ENCODE results near the gene SEMA5B. TPM values are rescaled to one million over a fixed set of nuclear protein-coding genes. Genes with fewer than 3 reads are reported as not detected.

The SEMA5B gene
- total RNA-seq, 1 donor from 2014 or later: 4.2 TPM

DNA sequence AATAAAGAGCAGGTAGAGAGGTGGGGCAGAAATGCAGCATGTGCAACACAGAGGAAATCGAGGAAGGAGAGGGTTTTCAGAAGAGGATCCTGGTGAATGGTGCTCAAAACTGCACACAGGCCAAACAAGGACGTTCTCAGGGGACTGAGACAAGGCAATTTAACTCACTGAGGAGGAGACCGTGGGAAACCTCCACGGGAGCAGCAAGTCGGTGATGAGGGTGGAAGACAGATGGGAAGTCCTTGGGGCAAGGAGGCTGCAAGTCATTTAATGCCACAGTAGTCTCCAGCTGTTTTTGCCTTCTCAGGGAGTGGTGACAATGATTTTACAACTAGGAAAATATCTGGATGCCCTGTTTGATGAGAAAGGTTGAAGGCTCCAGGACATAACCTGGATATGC, 27.8 kb upstream of the SEMA5B start:
- Mint-ChIP-seq H3K4me1 (ENCODE audit: low read depth) (peaks cover 9% of the 10 kb centered on the region), H3K9me3 (ENCODE audit: low read depth) (no peaks in the 10 kb centered on the region), H3K27ac (no peak overlapping the region), H3K27me3 (peaks cover 18% of the 10 kb centered on the region), H3K4me3 (ENCODE audit: low read depth) (no peak overlapping the region), H3K36me3 (ENCODE audit: insufficient read depth) (no peaks in the 10 kb centered on the region)
- TF ChIP-seq CTCF (IDR thresholded peaks at IDR 0.05; ENCODE audit: unreplicated experiment): no peak
- DNase-seq (ENCODE audit: low spot score, unreplicated experiment): no peak

DNA sequence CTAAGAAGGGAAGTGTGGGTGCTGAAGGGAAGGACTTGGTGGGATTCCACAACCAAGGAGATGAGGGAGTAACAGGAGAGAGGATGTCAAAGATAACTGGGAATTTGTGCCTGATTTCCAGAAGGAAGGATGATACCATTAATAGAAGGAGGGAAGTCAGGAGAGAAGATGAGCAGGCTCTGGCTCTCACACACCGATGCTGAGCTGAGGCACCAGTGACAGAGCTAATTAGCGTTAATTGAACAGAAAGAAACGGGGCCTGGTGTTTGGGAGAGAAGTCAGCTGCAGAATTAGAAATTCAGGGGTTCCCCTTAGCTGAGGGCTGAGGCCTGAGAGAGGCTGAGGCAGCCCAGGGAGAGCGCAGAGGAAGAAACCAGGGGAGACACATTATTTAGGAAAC, 27.4 kb upstream of the SEMA5B start:
- no peak overlapping the region for H3K27ac Mint-ChIP-seq
- no peaks in the 10 kb centered on the region for H3K9me3 Mint-ChIP-seq (ENCODE audit: low read depth)
- H3K36me3 Mint-ChIP-seq (ENCODE audit: insufficient read depth): no peaks in the 10 kb centered on the region
- H3K4me1 Mint-ChIP-seq (ENCODE audit: low read depth): peaks cover 9% of the 10 kb centered on the region
- DNase-seq (ENCODE audit: low spot score, unreplicated experiment): no peak
- TF ChIP-seq CTCF (IDR thresholded peaks at IDR 0.05; ENCODE audit: unreplicated experiment): no peak
- H3K27me3 Mint-ChIP-seq: peaks cover 18% of the 10 kb centered on the region
- H3K4me3 Mint-ChIP-seq (ENCODE audit: low read depth): no peak overlapping the region

DNA sequence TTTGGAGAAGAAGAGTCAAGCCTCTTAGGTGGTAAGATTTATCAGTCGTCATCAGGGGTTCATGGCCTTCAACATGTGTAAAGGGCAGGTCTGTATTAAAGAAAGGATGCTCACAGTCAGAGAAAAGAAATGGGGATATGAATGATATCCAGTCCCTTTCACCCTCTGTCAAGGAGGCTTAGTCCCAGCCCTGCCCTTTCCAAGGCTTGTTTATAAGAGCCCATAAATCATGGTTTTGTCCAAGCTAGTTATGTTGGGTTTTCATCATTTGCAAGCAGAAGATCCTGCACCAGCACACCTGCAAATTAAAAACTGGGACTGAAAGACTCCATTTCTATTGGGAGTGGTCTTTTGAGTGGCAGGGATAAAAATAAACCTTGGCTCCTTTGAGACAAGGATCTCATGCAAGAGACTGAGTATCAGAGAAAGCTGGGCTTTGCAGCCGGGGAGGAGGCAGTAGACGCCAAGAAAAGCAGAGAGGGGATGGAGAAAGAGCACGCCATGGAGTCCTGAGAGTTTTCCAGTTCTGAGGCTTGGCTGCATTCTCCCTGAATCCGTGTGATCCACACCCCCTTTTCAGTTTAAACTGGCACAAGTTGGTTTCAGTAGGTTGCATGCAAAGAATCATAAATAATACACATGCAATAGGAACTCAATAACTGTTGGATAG, 26.7 kb upstream of the SEMA5B start:
- peaks cover 9% of the 10 kb centered on the region for H3K4me1 Mint-ChIP-seq (ENCODE audit: low read depth)
- peaks cover 18% of the 10 kb centered on the region for H3K27me3 Mint-ChIP-seq
- H3K4me3 Mint-ChIP-seq (ENCODE audit: low read depth): no peak overlapping the region
- H3K36me3 Mint-ChIP-seq (ENCODE audit: insufficient read depth): no peaks in the 10 kb centered on the region
- H3K27ac Mint-ChIP-seq: no peak overlapping the region
- H3K9me3 Mint-ChIP-seq (ENCODE audit: low read depth): no peaks in the 10 kb centered on the region
- DNase-seq (ENCODE audit: low spot score, unreplicated experiment): no peak
- no peak for TF ChIP-seq CTCF (IDR thresholded peaks at IDR 0.05; ENCODE audit: unreplicated experiment)

DNA sequence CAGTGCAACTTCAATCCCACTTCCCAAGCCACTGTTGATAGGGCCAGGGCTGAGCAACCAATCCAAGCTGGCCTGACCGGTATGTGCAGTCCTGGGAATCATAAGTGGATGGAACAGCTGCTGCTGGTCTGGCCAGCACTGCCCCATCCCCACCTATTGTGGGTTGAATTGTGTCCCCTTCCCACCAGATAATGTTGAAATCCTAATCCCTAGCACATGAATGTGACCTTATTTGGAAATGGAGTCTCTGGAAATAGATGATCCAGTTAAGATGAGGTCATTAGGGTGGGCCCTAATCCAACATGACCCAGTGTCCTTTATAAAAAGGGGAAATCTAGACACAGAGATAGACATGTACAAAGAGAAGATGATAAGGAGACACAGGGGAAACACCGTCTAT, 25.5 kb upstream of the SEMA5B start:
- peaks cover 18% of the 10 kb centered on the region for H3K27me3 Mint-ChIP-seq
- H3K27ac Mint-ChIP-seq: no peak overlapping the region
- H3K4me1 Mint-ChIP-seq (ENCODE audit: low read depth): peaks cover 3% of the 10 kb centered on the region
- no peak for TF ChIP-seq CTCF (IDR thresholded peaks at IDR 0.05; ENCODE audit: unreplicated experiment)
- H3K9me3 Mint-ChIP-seq (ENCODE audit: low read depth): no peaks in the 10 kb centered on the region
- no peaks in the 10 kb centered on the region for H3K36me3 Mint-ChIP-seq (ENCODE audit: insufficient read depth)
- H3K4me3 Mint-ChIP-seq (ENCODE audit: low read depth): no peak overlapping the region
- no peak for DNase-seq (ENCODE audit: low spot score, unreplicated experiment)

- Mint-ChIP-seq H3K9me3 (ENCODE audit: low read depth) (no peaks in the 10 kb centered on the region), H3K27me3 (peaks cover 29% of the 10 kb centered on the region), H3K4me3 (ENCODE audit: low read depth) (no peak overlapping the region), H3K36me3 (ENCODE audit: insufficient read depth) (no peaks in the 10 kb centered on the region), H3K4me1 (ENCODE audit: low read depth) (no peaks in the 10 kb centered on the region), H3K27ac (no peak overlapping the region)
- no peak for DNase-seq (ENCODE audit: low spot score, unreplicated experiment)
- no peak for TF ChIP-seq CTCF (IDR thresholded peaks at IDR 0.05; ENCODE audit: unreplicated experiment)
Observed at GRCh38 chr3:123050666-123051065, 23.1 kb upstream of the SEMA5B start.
